Endothelial cell of umbilical vein (primary cell): Measurements from ENCODE around the gene GRSF1. TPM values are rescaled to one million over a fixed set of nuclear protein-coding genes. Genes with fewer than 3 reads are reported as not detected.

ENCODE experiments used
- BruUV-seq: library from RNA; stranded (reverse); fragments of 400-500 nt; replicated peaks from 2 replicates; lab custom pipeline; 2021; lab: Mats Ljungman, UMichigan
- CTCF ChIA-PET: fragments of 300-600, 350-600 bp; sonication (Branson Sonifier 250); formaldehyde crosslinking; loops from one replicate; lab custom pipeline; 2021; ENCODE audit warnings: antibody characterized with exemption, inconsistent platforms; lab: Charles Lee
- POLR2A ChIA-PET: fragments of 300-600, 350-600 bp; sonication (Branson Sonifier 250); formaldehyde crosslinking; loops from one replicate; lab custom pipeline; 2021; ENCODE audit warnings: antibody characterized with exemption, inconsistent platforms; lab: Charles Lee
- DNase-seq: peaks from one replicate; pipeline ENCODE4 v3.0.0-alpha.2; 2011; ENCODE audit warnings: low read depth, low spot score
- FAIRE-seq: peaks from 2 replicates; lab custom pipeline; 2011; peaks lifted over from hg19 to GRCh38; lab: Jason Lieb, UNC
- H2AFZ ChIP-seq: 2 replicates; pipeline ENCODE4 v1.6.0; 2012; ENCODE audit warnings: low read depth, low read length, control low read depth, inconsistent platforms
- H3K27ac ChIP-seq: 2 replicates; pipeline ENCODE4 v1.5.1; 2011; ENCODE audit warnings: low read depth, mild to moderate bottlenecking, control low read depth, low read length, moderate library complexity; ENCODE audit not compliant: insufficient read depth
- H3K27me3 ChIP-seq, 2 experiments: 2 replicates each; pipeline versions ENCODE4 v1.6.0 to v1.6.1; 2011; ENCODE audit warnings: low read length in 2 of 2, mixed read lengths in 1 of 2; ENCODE audit not compliant: control insufficient read depth in 2 of 2, insufficient read depth in 2 of 2
- H3K36me3 ChIP-seq, 2 experiments: 2 replicates in 1 of 2; 3 replicates in 1 of 2; pipeline ENCODE4 v1.5.1; 2011; ENCODE audit warnings: low read length in 2 of 2, mild to moderate bottlenecking in 1 of 2, moderate library complexity in 1 of 2; ENCODE audit not compliant: control insufficient read depth in 2 of 2, insufficient read depth in 2 of 2; ENCODE audit errors: extremely low read depth in 1 of 2
- H3K4me1 ChIP-seq: 3 replicates; pipeline ENCODE4 v1.5.1; 2011; ENCODE audit warnings: mild to moderate bottlenecking, low read length; ENCODE audit not compliant: control insufficient read depth, insufficient read depth; ENCODE audit errors: extremely low read depth
- H3K4me2 ChIP-seq: 2 replicates; pipeline ENCODE4 v1.6.1; 2011; ENCODE audit warnings: low read length, control low read depth, mixed read lengths; ENCODE audit not compliant: insufficient read depth
- H3K4me3 ChIP-seq, 3 experiments: fragments of 200-600 bp in 1 of 3; sonication (generic), shearing (Covaris generic) in 1 of 3; replicated peaks in 1 of 3; 2 replicates each; pipeline ENCODE4 v1.5.1; 2011 to 2016; ENCODE audit warnings: control low read depth in 3 of 3, low read length in 3 of 3, mild to moderate bottlenecking in 2 of 3, inconsistent platforms in 1 of 3, low read depth in 1 of 3, moderate library complexity in 1 of 3; ENCODE audit not compliant: insufficient read depth in 1 of 3
- H3K79me2 ChIP-seq: 2 replicates; pipeline ENCODE4 v1.6.0; 2012; ENCODE audit warnings: low read length, inconsistent platforms; ENCODE audit not compliant: control insufficient read depth, insufficient read depth
- H3K9ac ChIP-seq: replicated peaks from 2 replicates; pipeline ENCODE3; 2011; ENCODE audit warnings: low read length, control low read depth; ENCODE audit not compliant: insufficient read depth; ENCODE audit errors: extremely low read depth
- H3K9me1 ChIP-seq: replicated peaks from 3 replicates; pipeline ENCODE4 v1.6.0; 2011; ENCODE audit warnings: mild to moderate bottlenecking, low read length; ENCODE audit not compliant: control insufficient read depth, insufficient read depth; ENCODE audit errors: extremely low read depth
- H3K9me3 ChIP-seq: replicated peaks from 2 replicates; pipeline ENCODE4 v1.5.1; 2012; ENCODE audit warnings: low read length, inconsistent platforms; ENCODE audit not compliant: control insufficient read depth, insufficient read depth
- H4K20me1 ChIP-seq: replicated peaks from 2 replicates; pipeline ENCODE3; 2011; ENCODE audit warnings: mild to moderate bottlenecking, low read length; ENCODE audit not compliant: control insufficient read depth, insufficient read depth; ENCODE audit errors: extremely low read depth
- EZH2 ChIP-seq: IDR thresholded peaks from 2 replicates; pipeline ENCODE4 v1.6.1; 2012; ENCODE audit warnings: borderline replicate concordance, low read depth, mild to moderate bottlenecking, moderate library complexity, low read length, inconsistent platforms; ENCODE audit not compliant: severe bottlenecking
- FOS ChIP-seq: IDR thresholded peaks from 2 replicates; pipeline ENCODE4 v1.6.1; 2011; ENCODE audit warnings: mild to moderate bottlenecking, low read length, moderate library complexity, borderline replicate concordance; ENCODE audit not compliant: insufficient read depth
- GATA2 ChIP-seq: IDR thresholded peaks from 2 replicates; pipeline ENCODE4 v1.7.0; 2011; ENCODE audit warnings: low read depth, mild to moderate bottlenecking, moderate library complexity, mixed read lengths, low read length; ENCODE audit not compliant: insufficient read length, insufficient read depth
- JUN ChIP-seq: IDR thresholded peaks from 2 replicates; pipeline ENCODE4 v1.6.1; 2011; ENCODE audit warnings: borderline replicate concordance, low read depth; ENCODE audit not compliant: insufficient read length, insufficient read depth
- MYC ChIP-seq: IDR thresholded peaks from one replicate; pipeline ENCODE4 v1.6.1; 2011; ENCODE audit warnings: mild to moderate bottlenecking, low read depth, low read length
- POLR2A ChIP-seq: IDR thresholded peaks from 2 replicates; pipeline ENCODE4 v1.6.1; 2012; ENCODE audit warnings: low read depth, mild to moderate bottlenecking, control low read depth, low read length
- POLR2AphosphoS5 ChIP-seq: IDR thresholded peaks from 2 replicates; pipeline ENCODE4 v1.6.1; 2012; ENCODE audit warnings: low read depth, mild to moderate bottlenecking, control low read depth, low read length, moderate library complexity; ENCODE audit not compliant: insufficient read depth
- dilution Hi-C: fragments of 300-500 bp; cut with MboI; formaldehyde crosslinking; loops from one replicate; pipeline ENCODE4 v1.15.0; 2019; ENCODE audit warnings: low sequenced_read_pairs; ENCODE audit not compliant: extremely low pct_ligation_motif_present
- intact Hi-C: fragments of 100-400 bp; cut with micrococcal nuclease; formaldehyde crosslinking; loops from one replicate; pipeline ENCODE4 v1.10.0; 2022
- polyA plus RNA-seq, 4 experiments: library from polyadenylated mRNA; depleted of rRNA in 3 of 4; stranded (reverse) in 3 of 4; unstranded in 1 of 4; fragments of >200 nt; gene quantifications; 2 replicates each; pipeline versions ENCODE4 v1.2.1 to v1.2.3, GENCODE V29; 2011 to 2012; ENCODE audit warnings: missing spikeins in 1 of 4
- total RNA-seq: library from RNA; stranded (reverse); gene quantifications from 2 replicates; pipeline ENCODE4 v1.2.3, GENCODE V29; 2021
- TF ChIP-seq, protein P1 (sequence below), 2 donors: IDR thresholded peaks; 1 replicate in 1 of 2; 2 replicates in 1 of 2; pipeline ENCODE4 v1.5.1; 2011; ENCODE audit warnings: low read length in 2 of 2, mild to moderate bottlenecking in 2 of 2, moderate library complexity in 2 of 2, control low read depth in 1 of 2, inconsistent platforms in 1 of 2, low read depth in 1 of 2; ENCODE audit not compliant: insufficient read depth in 1 of 2; ENCODE audit errors: extremely low read depth in 1 of 2
- TF ChIP-seq, protein P2 (sequence below): IDR thresholded peaks from 2 replicates; pipeline ENCODE4 v1.6.1; 2011; ENCODE audit not compliant: insufficient read depth, insufficient read length

The GRSF1 gene
- total and polyA plus RNA-seq, 2 donors (not counting 3 experiments of a cell fraction or from before 2014, with no cell fraction given) = 29.1 to 70.7 TPM

DNA sequence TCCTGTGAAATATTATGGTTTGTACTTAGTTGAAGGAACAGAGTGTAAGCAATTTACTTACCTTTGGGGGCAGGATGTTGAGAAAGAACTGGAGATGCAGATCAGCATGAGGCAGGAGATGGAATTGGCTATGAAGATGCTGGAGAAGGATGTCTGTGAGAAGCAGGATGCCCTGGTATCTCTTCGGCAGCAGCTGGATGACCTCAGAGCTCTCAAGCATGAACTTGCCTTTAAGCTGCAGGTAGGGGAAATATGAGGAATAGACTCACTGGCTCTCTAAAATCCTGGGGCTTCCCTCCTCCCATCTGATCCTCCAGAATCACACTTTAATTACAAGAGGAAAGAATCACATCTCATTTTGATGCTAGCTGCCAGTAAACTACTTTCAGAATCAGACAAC lies 51.0 kb downstream of the GRSF1 start:
- no peaks in the 10 kb centered on the region for H3K9me3 ChIP-seq
- no TSS peak for BruUV-seq
- no peak overlapping the region for H3K27ac ChIP-seq
- dilution Hi-C loops (no loop called here), intact Hi-C loops (no loop called here)
- H3K9me1 ChIP-seq = no peaks in the 10 kb centered on the region
- no peak overlapping the region for H3K4me3 ChIP-seq
- H3K4me2 ChIP-seq = no peak overlapping the region
- TF ChIP-seq GATA2 = no peak
- H3K9ac ChIP-seq = no peak overlapping the region
- no peak for FAIRE-seq
- H3K36me3 ChIP-seq = peaks cover under 1 to 2% of the 10 kb centered on the region in 2 experiments
- POLR2A ChIA-PET = no interaction called here
- H3K27me3 ChIP-seq = no peaks in the 10 kb centered on the region
- no peaks in the 10 kb centered on the region for H3K79me2 ChIP-seq
- H3K4me1 ChIP-seq = peaks cover 8% of the 10 kb centered on the region
- H4K20me1 ChIP-seq = no peaks in the 10 kb centered on the region
- no peak overlapping the region for H2AFZ ChIP-seq
- no peak for DNase-seq
- CTCF ChIA-PET = no interaction called here

DNA sequence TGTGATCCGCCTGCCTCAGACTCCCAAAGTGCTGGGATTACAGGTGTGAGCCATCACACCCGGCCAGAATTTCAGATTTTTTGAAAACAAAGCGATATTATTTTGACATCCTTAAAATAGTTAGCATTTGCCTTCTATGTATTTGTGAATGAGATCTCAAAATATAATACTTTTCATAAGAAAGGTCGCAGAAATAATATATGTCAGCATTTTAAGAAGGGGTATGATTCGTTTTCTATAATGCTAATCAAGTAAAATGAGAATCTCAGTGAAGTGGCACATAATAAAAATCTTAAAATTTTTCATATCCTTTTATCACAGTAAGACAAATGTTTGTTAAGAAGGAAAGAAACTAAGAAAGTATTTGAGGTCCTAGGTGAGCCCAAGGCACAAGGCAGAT lies 52.2 kb downstream of the GRSF1 start:
- no peak for DNase-seq
- Histone ChIP-seq H3K36me3 (no peaks in the 10 kb centered on the region), H3K4me1 (peaks cover 8% of the 10 kb centered on the region), H3K9ac (no peak overlapping the region), H2AFZ (no peak overlapping the region), H4K20me1 (no peaks in the 10 kb centered on the region), H3K4me2 (no peak overlapping the region), H3K4me3 (no peak overlapping the region), H3K79me2 (no peaks in the 10 kb centered on the region), H3K9me3 (no peaks in the 10 kb centered on the region), H3K27me3 (no peaks in the 10 kb centered on the region), H3K27ac (no peak overlapping the region), H3K9me1 (no peaks in the 10 kb centered on the region)
- intact Hi-C loops = no loop called here
- ChIA-PET CTCF (interaction anchor here (1.2 kb wide), 1 partner anchor 12 kb away, joined by 3 read pairs; no protein-coding TSS in a partner anchor), POLR2A (no interaction called here)
- no TSS peak for BruUV-seq
- TF ChIP-seq POLR2A (no peak), FOS (no peak), POLR2AphosphoS5 (no peak), GATA2 (no peak), MYC (no peak), JUN (no peak), EZH2 (no peak)
- TF ChIP-seq, protein P1, sequence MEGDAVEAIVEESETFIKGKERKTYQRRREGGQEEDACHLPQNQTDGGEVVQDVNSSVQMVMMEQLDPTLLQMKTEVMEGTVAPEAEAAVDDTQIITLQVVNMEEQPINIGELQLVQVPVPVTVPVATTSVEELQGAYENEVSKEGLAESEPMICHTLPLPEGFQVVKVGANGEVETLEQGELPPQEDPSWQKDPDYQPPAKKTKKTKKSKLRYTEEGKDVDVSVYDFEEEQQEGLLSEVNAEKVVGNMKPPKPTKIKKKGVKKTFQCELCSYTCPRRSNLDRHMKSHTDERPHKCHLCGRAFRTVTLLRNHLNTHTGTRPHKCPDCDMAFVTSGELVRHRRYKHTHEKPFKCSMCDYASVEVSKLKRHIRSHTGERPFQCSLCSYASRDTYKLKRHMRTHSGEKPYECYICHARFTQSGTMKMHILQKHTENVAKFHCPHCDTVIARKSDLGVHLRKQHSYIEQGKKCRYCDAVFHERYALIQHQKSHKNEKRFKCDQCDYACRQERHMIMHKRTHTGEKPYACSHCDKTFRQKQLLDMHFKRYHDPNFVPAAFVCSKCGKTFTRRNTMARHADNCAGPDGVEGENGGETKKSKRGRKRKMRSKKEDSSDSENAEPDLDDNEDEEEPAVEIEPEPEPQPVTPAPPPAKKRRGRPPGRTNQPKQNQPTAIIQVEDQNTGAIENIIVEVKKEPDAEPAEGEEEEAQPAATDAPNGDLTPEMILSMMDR (IDR thresholded peaks at IDR 0.05; ENCODE audit: extremely low read depth in 1 of 2, insufficient read depth in 1 of 2, low read depth in 1 of 2, low read length in 2 of 2) = no peak
- TF ChIP-seq, protein P2, sequence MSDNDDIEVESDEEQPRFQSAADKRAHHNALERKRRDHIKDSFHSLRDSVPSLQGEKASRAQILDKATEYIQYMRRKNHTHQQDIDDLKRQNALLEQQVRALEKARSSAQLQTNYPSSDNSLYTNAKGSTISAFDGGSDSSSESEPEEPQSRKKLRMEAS = no peak
- dilution Hi-C loops = no loop called here
- FAIRE-seq = no peak
